GM21526 (cell line): ENCODE results near the gene DRAM1.

Experiments used
- ATAC-seq: cut with Tn5 transposase; IDR thresholded peaks from one replicate; pipeline ENCODE4 v1.9.1; 2021; ENCODE audit warnings: moderate library complexity; ENCODE audit not compliant: unreplicated experiment, low FRiP score

The DRAM1 gene

GRCh38 chr12:101935890-101936746 lies 58.7 kb downstream of the DRAM1 start:
- ATAC-seq, result peak; percentile 64

- ATAC-seq, result no peak
Observed at GRCh38 chr12:101939306-101939705, 61.9 kb downstream of the DRAM1 start.

- no peak for ATAC-seq
Observed at GRCh38 chr12:101939856-101940265, 62.5 kb downstream of the DRAM1 start.

GRCh38 chr12:101940400-101940950 lies 63.1 kb downstream of the DRAM1 start:
- no peak for ATAC-seq

- peak; percentile 80 for ATAC-seq
Observed at GRCh38 chr12:101941306-101942249, 64.2 kb downstream of the DRAM1 start.

GRCh38 chr12:101942250-101942605 lies 64.8 kb downstream of the DRAM1 start:
- no peak for ATAC-seq

- no peak for ATAC-seq
Observed at GRCh38 chr12:101945369-101946232, 68.2 kb downstream of the DRAM1 start.

- ATAC-seq, result no peak
Observed at GRCh38 chr12:101946233-101946611, 68.8 kb downstream of the DRAM1 start.

- no peak for ATAC-seq
Observed at GRCh38 chr12:101947316-101947715, 69.9 kb downstream of the DRAM1 start.

GRCh38 chr12:101948365-101948764 lies 71.0 kb downstream of the DRAM1 start:
- ATAC-seq, result no peak

GRCh38 chr12:101951002-101951670 lies 73.8 kb downstream of the DRAM1 start:
- ATAC-seq, result peak; percentile 49

GRCh38 chr12:101954113-101954512 lies 76.7 kb downstream of the DRAM1 start:
- ATAC-seq, result no peak

- no peak for ATAC-seq
Observed at GRCh38 chr12:101954676-101955075, 77.3 kb downstream of the DRAM1 start.

- ATAC-seq, result no peak
Observed at GRCh38 chr12:101957252-101957959, 80.0 kb downstream of the DRAM1 start.

- ATAC-seq, result no peak
Observed at GRCh38 chr12:101959607-101960006, 82.2 kb downstream of the DRAM1 start.

- no peak for ATAC-seq
Observed at GRCh38 chr12:101962486-101962885, 85.1 kb downstream of the DRAM1 start.

- no peak for ATAC-seq
Observed at GRCh38 chr12:101963697-101964096, 86.3 kb downstream of the DRAM1 start.

- ATAC-seq, result no peak
Observed at GRCh38 chr12:101966496-101966895, 89.1 kb downstream of the DRAM1 start.

- no peak for ATAC-seq
Observed at GRCh38 chr12:101967506-101967905, 90.1 kb downstream of the DRAM1 start.
